ENCODE measurements around the gene PLXNC1.
A peak's percentile ranks its signal among the peaks of the same experiment; 100 is the strongest.

Gene PLXNC1

GRCh38 chr12:94186278-94187241 lies 38.2 kb downstream of the PLXNC1 start:
- no peaks in the 10 kb centered on the region for H3K36me3 Mint-ChIP-seq (ENCODE audit: low read depth)
- TF ChIP-seq CTCF (IDR thresholded peaks at IDR 0.05; ENCODE audit: unreplicated experiment in 3 of 3): no peak
- peaks cover 8% of the 10 kb centered on the region for H3K27me3 Mint-ChIP-seq (ENCODE audit: low read depth)
- H3K4me3 Mint-ChIP-seq: peak overlapping the region in 2 of 3 experiments; percentile 4 to 16
- peaks cover 14% of the 10 kb centered on the region for H3K4me1 Mint-ChIP-seq
- peak overlapping the region in 1 of 3 experiments; percentile 17 for H3K27ac Mint-ChIP-seq
- H3K9me3 Mint-ChIP-seq: no peaks in the 10 kb centered on the region

GRCh38 chr12:94187361-94187760 lies 39.0 kb downstream of the PLXNC1 start:
- no peak for TF ChIP-seq CTCF (IDR thresholded peaks at IDR 0.05; ENCODE audit: unreplicated experiment in 3 of 3)
- Mint-ChIP-seq H3K27ac (no peak overlapping the region), H3K9me3 (no peaks in the 10 kb centered on the region), H3K27me3 (ENCODE audit: low read depth) (peaks cover 8% of the 10 kb centered on the region), H3K36me3 (ENCODE audit: low read depth) (peaks cover 2% of the 10 kb centered on the region), H3K4me3 (no peak overlapping the region), H3K4me1 (peaks cover 14% of the 10 kb centered on the region)

GRCh38 chr12:94190623-94191022 lies 42.2 kb downstream of the PLXNC1 start:
- peaks cover 8% of the 10 kb centered on the region for H3K9me3 Mint-ChIP-seq
- no peak overlapping the region for H3K27ac Mint-ChIP-seq
- H3K27me3 Mint-ChIP-seq (ENCODE audit: low read depth): peaks cover 4% of the 10 kb centered on the region
- no peak for TF ChIP-seq CTCF (IDR thresholded peaks at IDR 0.05; ENCODE audit: unreplicated experiment in 3 of 3)
- H3K4me1 Mint-ChIP-seq: peaks cover under 1% of the 10 kb centered on the region
- no peak overlapping the region for H3K4me3 Mint-ChIP-seq
- peaks cover 13% of the 10 kb centered on the region for H3K36me3 Mint-ChIP-seq (ENCODE audit: low read depth)

GRCh38 chr12:94191023-94191422 lies 42.6 kb downstream of the PLXNC1 start:
- H3K36me3 Mint-ChIP-seq (ENCODE audit: low read depth): peaks cover 16% of the 10 kb centered on the region
- H3K4me1 Mint-ChIP-seq: no peaks in the 10 kb centered on the region
- TF ChIP-seq CTCF (IDR thresholded peaks at IDR 0.05; ENCODE audit: unreplicated experiment in 3 of 3): no peak

GRCh38 chr12:94191811-94192210 lies 43.4 kb downstream of the PLXNC1 start:
- Mint-ChIP-seq H3K36me3 (ENCODE audit: low read depth) (peaks cover 16% of the 10 kb centered on the region), H3K27ac (no peak overlapping the region), H3K27me3 (ENCODE audit: low read depth) (peaks cover 7% of the 10 kb centered on the region), H3K4me3 (no peak overlapping the region), H3K9me3 (peaks cover 8% of the 10 kb centered on the region), H3K4me1 (no peaks in the 10 kb centered on the region)
- TF ChIP-seq CTCF (IDR thresholded peaks at IDR 0.05; ENCODE audit: unreplicated experiment in 3 of 3): no peak

More at GRCh38 chr12:94191023-94191422, 42.6 kb downstream of the PLXNC1 start:
- peaks cover 8% of the 10 kb centered on the region for H3K27me3 Mint-ChIP-seq (ENCODE audit: low read depth)
- H3K9me3 Mint-ChIP-seq: peaks cover 8% of the 10 kb centered on the region
- H3K27ac Mint-ChIP-seq: no peak overlapping the region
- no peak overlapping the region for H3K4me3 Mint-ChIP-seq

Measured in nephron (organoid).